ENCODE data around the gene MYO10. TPM values are rescaled to one million over a fixed set of nuclear protein-coding genes. Genes with fewer than 3 reads are reported as not detected.
A peak's percentile ranks its signal among the peaks of the same experiment; 100 is the strongest.

Gene MYO10
- total RNA-seq, 4 donors from 2014 or later = 3.4 to 28.7 (median 13.4) TPM

DNA sequence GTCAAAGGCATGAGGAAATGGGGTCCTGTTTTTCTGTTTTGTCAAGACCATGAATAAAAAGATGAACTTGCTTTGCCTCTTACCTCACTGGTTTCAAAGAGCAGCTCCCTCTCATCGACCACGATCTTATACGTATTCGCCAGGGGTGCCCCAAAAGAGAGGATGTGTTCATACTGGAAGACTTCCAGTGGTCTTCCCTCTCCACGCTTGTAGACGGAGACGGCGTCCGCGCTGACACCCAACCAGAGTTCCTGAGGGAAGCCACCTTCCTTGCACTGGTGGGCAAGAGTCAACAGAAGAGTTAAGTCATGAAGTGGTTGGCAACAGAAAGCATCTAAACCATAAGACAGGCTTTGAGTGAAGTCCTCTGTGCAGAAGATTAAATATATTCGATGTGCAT lies 267.9 kb downstream of the MYO10 start:
- in situ Hi-C loops (cut with MboI; ENCODE audit: low sequenced_read_pairs in 4 of 4) = no loop called here
- peaks cover 0 to 4% of the 10 kb centered on the region in 2 donors for H3K36me3 ChIP-seq
- no peak for TF ChIP-seq POLR2A (IDR thresholded peaks at IDR 0.05)
- TF ChIP-seq, protein P1, sequence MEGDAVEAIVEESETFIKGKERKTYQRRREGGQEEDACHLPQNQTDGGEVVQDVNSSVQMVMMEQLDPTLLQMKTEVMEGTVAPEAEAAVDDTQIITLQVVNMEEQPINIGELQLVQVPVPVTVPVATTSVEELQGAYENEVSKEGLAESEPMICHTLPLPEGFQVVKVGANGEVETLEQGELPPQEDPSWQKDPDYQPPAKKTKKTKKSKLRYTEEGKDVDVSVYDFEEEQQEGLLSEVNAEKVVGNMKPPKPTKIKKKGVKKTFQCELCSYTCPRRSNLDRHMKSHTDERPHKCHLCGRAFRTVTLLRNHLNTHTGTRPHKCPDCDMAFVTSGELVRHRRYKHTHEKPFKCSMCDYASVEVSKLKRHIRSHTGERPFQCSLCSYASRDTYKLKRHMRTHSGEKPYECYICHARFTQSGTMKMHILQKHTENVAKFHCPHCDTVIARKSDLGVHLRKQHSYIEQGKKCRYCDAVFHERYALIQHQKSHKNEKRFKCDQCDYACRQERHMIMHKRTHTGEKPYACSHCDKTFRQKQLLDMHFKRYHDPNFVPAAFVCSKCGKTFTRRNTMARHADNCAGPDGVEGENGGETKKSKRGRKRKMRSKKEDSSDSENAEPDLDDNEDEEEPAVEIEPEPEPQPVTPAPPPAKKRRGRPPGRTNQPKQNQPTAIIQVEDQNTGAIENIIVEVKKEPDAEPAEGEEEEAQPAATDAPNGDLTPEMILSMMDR (IDR thresholded peaks at IDR 0.05 in 4 of 5, conservative IDR thresholded peaks at IDR 0.05 in 1 of 5) = no peak

DNA sequence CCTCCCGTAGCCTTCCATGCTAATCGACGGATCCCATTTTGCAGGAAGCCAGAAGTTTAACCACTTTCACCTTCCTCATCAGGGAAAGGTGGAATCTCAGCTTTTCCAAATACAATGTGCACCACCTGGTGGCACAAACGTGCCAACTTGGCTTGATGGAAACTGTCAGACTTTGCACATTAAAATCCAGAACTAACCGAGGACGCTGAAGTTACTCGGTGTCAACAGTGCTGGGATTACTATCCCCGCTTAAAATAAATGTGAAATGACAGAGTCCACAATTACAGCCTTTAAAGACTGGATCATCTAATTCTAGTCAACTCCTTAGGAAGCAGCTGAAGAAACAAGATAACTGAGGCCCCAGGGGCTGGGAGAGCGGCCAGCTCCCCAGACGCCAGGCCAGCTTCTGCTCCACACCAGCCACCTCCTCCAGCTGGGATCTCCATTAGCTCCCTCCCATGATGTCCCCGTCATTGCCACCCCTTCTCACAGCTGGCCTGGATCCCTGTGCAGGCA lies 269.1 kb downstream of the MYO10 start:
- TF ChIP-seq POLR2A (IDR thresholded peaks at IDR 0.05) = no peak
- TF ChIP-seq, protein P1 (IDR thresholded peaks at IDR 0.05 in 4 of 5, conservative IDR thresholded peaks at IDR 0.05 in 1 of 5) = peak; percentile 33 to 58 (median 44)
- Histone ChIP-seq H3K4me3 (no peak overlapping the region), H3K36me3 (peaks cover 0 to 4% of the 10 kb centered on the region in 2 donors), H3K9me3 (no peaks in the 10 kb centered on the region), H3K27ac (peak overlapping the region in 1 of 4 donors; percentile 18), H3K4me1 (peaks cover 4 to 8% of the 10 kb centered on the region in 2 donors), H3K27me3 (no peaks in the 10 kb centered on the region)
- ATAC-seq (peak; percentile 49 to 66), DNase-seq (peak in 1 of 2 donors; percentile 16)
- intact Hi-C loops (cut with DNase I; ENCODE audit: low total_unique reads) = loop anchor here (5.0 kb wide), 2 partner anchors 180 to 210 kb away; no protein-coding TSS in a partner anchor
- in situ Hi-C loops (cut with MboI; ENCODE audit: low sequenced_read_pairs in 4 of 4) = no loop called here

More for the DNA sequence above, 267.9 kb downstream of the MYO10 start:
- Histone ChIP-seq H3K4me1 (peaks cover 4 to 8% of the 10 kb centered on the region in 2 donors), H3K9me3 (no peaks in the 10 kb centered on the region), H3K4me3 (no peak overlapping the region), H3K27me3 (no peaks in the 10 kb centered on the region), H3K27ac (no peak overlapping the region)
- DNase-seq (no peak), ATAC-seq (no peak)
- intact Hi-C loops (cut with DNase I; ENCODE audit: low total_unique reads) = loop anchor here (5.0 kb wide), 2 partner anchors 181 to 211 kb away; no protein-coding TSS in a partner anchor

DNA sequence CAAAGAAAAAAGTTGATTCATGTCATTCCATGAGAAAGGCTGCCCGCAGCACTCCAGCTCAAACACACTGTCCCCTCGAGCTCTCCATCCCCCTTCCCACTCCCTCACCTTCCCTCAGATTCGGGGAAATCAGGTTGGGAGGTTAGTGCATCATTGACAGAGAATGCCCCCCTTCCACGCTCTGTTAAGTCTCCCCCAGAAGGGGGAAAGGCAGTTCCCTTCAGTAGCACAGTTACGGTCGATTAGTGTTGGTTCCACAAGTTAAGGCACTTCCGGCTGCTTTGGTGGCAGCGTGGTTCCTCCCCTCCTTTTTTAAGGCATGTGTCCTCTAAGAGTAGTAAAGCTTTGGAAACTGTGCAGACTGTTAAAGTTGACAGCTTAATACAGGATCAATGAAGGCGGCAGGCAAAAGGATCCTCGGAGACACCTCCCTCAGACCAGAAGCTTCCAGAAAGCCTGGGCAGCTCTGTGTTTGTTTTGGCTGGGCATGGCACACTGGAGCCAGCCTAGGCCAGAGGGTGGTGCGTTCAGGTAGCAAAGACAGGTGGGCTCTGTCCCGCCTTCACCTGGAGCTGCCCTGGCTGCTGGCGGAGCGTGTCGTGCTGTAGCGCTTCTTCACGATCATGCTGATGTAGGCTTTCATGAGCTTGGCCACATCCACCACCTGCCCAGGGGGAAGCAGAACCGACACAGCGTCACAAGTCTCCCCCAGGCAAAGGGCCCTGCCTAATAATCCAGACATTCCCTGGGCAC lies 269.8 kb downstream of the MYO10 start:
- H3K9me3 ChIP-seq = no peaks in the 10 kb centered on the region
- no peak overlapping the region for H3K4me3 ChIP-seq
- H3K36me3 ChIP-seq = peaks cover 0 to 4% of the 10 kb centered on the region in 2 donors
- H3K27me3 ChIP-seq = no peaks in the 10 kb centered on the region
- H3K27ac ChIP-seq = peak overlapping the region in 1 of 4 donors; percentile 18
- intact Hi-C loops (cut with DNase I; ENCODE audit: low total_unique reads) (loop anchor here (5.0 kb wide), 2 partner anchors 179 to 209 kb away; no protein-coding TSS in a partner anchor), in situ Hi-C loops (cut with MboI; ENCODE audit: low sequenced_read_pairs in 4 of 4) (no loop called here)
- ATAC-seq (peak; percentile 22 to 28), DNase-seq (no peak)
- TF ChIP-seq, protein P1 (IDR thresholded peaks at IDR 0.05 in 4 of 5, conservative IDR thresholded peaks at IDR 0.05 in 1 of 5) = no peak
- no peak for TF ChIP-seq POLR2A (IDR thresholded peaks at IDR 0.05)
- peaks cover 4 to 8% of the 10 kb centered on the region in 2 donors for H3K4me1 ChIP-seq

DNA sequence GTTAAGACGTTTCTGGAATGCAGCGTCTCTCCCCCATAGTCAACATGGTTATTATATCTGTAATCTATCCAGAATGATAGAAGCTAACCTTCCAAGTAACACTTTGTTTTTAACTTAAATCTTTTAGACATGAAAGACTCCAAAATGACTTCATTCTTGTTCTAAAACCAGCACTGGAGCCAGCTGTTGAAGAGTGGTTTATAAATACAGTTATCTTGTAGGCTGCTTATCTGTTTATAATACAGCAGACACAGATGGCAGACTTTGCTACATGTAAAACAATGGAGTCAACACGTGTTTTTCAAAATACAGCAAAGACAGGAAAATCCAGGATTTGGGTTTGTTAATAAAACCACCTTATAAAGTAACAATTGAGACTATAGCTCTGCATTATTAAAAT lies 270.5 kb downstream of the MYO10 start:
- no peak for TF ChIP-seq POLR2A (IDR thresholded peaks at IDR 0.05)
- TF ChIP-seq, protein P1 (IDR thresholded peaks at IDR 0.05 in 4 of 5, conservative IDR thresholded peaks at IDR 0.05 in 1 of 5) = no peak
- no peaks in the 10 kb centered on the region for H3K27me3 ChIP-seq
- peaks cover 4 to 8% of the 10 kb centered on the region in 2 donors for H3K4me1 ChIP-seq
- H3K9me3 ChIP-seq = no peaks in the 10 kb centered on the region
- DNase-seq = no peak
- no peak for ATAC-seq
- in situ Hi-C loops (cut with MboI; ENCODE audit: low sequenced_read_pairs in 4 of 4) = no loop called here
- H3K4me3 ChIP-seq = no peak overlapping the region
- no peak overlapping the region for H3K27ac ChIP-seq
- H3K36me3 ChIP-seq = peaks cover 0 to 4% of the 10 kb centered on the region in 2 donors
- intact Hi-C loops (cut with DNase I; ENCODE audit: low total_unique reads) = loop anchor here (5.0 kb wide), 2 partner anchors 178 to 208 kb away; no protein-coding TSS in a partner anchor
